HG03025 (cell line): ENCODE measurements around the gene SPAM1.
"Not testable (repeated sequence)": the region's sequence is repeated elsewhere in the genome, so short reads cannot be mapped to it uniquely, and the experiment has no call there.

ENCODE experiments used
- ATAC-seq: cut with Tn5 transposase; IDR thresholded peaks from one replicate; pipeline ENCODE4 v1.9.1; 2021; ENCODE audit warnings: mild to moderate bottlenecking, moderate library complexity; ENCODE audit not compliant: unreplicated experiment, low FRiP score

Gene SPAM1

GRCh38 chr7:123948136-123948535 is 23.1 kb downstream of the SPAM1 start:
- no peak for ATAC-seq

GRCh38 chr7:123958186-123958703 is 33.2 kb downstream of the SPAM1 start:
- no peak for ATAC-seq

GRCh38 chr7:123961771-123962170 is 36.7 kb downstream of the SPAM1 start:
- no peak for ATAC-seq

- no peak for ATAC-seq
Observed at GRCh38 chr7:123966936-123967335, 41.9 kb downstream of the SPAM1 start.

- ATAC-seq = no peak
Observed at GRCh38 chr7:123972045-123972444, 47.0 kb downstream of the SPAM1 start.

GRCh38 chr7:123972831-123973230 is 47.8 kb downstream of the SPAM1 start:
- ATAC-seq = no peak

GRCh38 chr7:123974326-123974908 is 49.4 kb downstream of the SPAM1 start:
- no peak for ATAC-seq

- ATAC-seq = no peak
Observed at GRCh38 chr7:123975084-123975483, 50.0 kb downstream of the SPAM1 start.

- no peak for ATAC-seq
Observed at GRCh38 chr7:123977081-123977480, 52.0 kb downstream of the SPAM1 start.

GRCh38 chr7:123979876-123980275 is 54.8 kb downstream of the SPAM1 start:
- ATAC-seq = no peak

- no peak for ATAC-seq
Observed at GRCh38 chr7:123987445-123987844, 62.4 kb downstream of the SPAM1 start.

- ATAC-seq = no peak
Observed at GRCh38 chr7:123992913-123993518, 68.0 kb downstream of the SPAM1 start.

GRCh38 chr7:123993996-123994395 is 69.0 kb downstream of the SPAM1 start:
- ATAC-seq = no peak

GRCh38 chr7:123994449-123994848 is 69.4 kb downstream of the SPAM1 start:
- no peak for ATAC-seq

- ATAC-seq = no peak
Observed at GRCh38 chr7:123995617-123996326, 70.7 kb downstream of the SPAM1 start.

- ATAC-seq = no peak
Observed at GRCh38 chr7:123996327-123996625, 71.2 kb downstream of the SPAM1 start.

- ATAC-seq = no peak
Observed at GRCh38 chr7:123998921-123999320, 73.9 kb downstream of the SPAM1 start.

- no peak for ATAC-seq
Observed at GRCh38 chr7:123999703-124000102, 74.7 kb downstream of the SPAM1 start.

- ATAC-seq = not testable (repeated sequence)
Observed at GRCh38 chr7:124008296-124008695, 83.3 kb downstream of the SPAM1 start.

GRCh38 chr7:124009321-124009720 is 84.3 kb downstream of the SPAM1 start:
- ATAC-seq = no peak
